Spleen (tissue), 11 donors: ENCODE results near the gene DXO. TPM values are rescaled to one million over a fixed set of nuclear protein-coding genes. Genes with fewer than 3 reads are reported as not detected.
A peak's percentile ranks its signal among the peaks of the same experiment; 100 is the strongest.

Experiments
- DNase-seq: peaks from one replicate; pipeline ENCODE4 v3.0.0-alpha.2; 2020
- H3K27ac ChIP-seq, 8 donors: fragments of 200-600 bp; sonication (generic) in 7 of 8; 1 replicate in 4 of 8; 2 replicates in 4 of 8; pipeline versions ENCODE4 v1.5.0 to v1.8.0; 2016 to 2021; ENCODE audit warnings: inconsistent platforms in 4 of 8, mild to moderate bottlenecking in 4 of 8, moderate library complexity in 1 of 8
- H3K27me3 ChIP-seq, 7 donors: fragments of 200-600 bp; sonication (generic) in 6 of 7; replicated peaks in 1 of 7; 1 replicate in 4 of 7; 2 replicates in 3 of 7; pipeline versions ENCODE4 v1.5.0 to v1.8.0; 2016 to 2021; ENCODE audit warnings: inconsistent platforms in 3 of 7, mild to moderate bottlenecking in 1 of 7
- H3K36me3 ChIP-seq, 6 donors: fragments of 200-600 bp; sonication (generic) in 5 of 6; 1 replicate in 4 of 6; 2 replicates in 2 of 6; pipeline versions ENCODE4 v1.5.0 to v1.8.0; 2016 to 2021; ENCODE audit warnings: inconsistent platforms in 2 of 6
- H3K4me1 ChIP-seq, 6 donors: fragments of 200-600 bp; sonication (generic) in 5 of 6; 1 replicate in 3 of 6; 2 replicates in 3 of 6; pipeline versions ENCODE4 v1.5.0 to v1.8.0; 2016 to 2021; ENCODE audit warnings: inconsistent platforms in 3 of 6
- H3K4me3 ChIP-seq, 8 donors: fragments of 200-600 bp; sonication (generic) in 7 of 8; 1 replicate in 4 of 8; 2 replicates in 4 of 8; pipeline versions ENCODE4 v1.5.0 to v1.8.0; 2016 to 2021; ENCODE audit warnings: inconsistent platforms in 4 of 8, mild to moderate bottlenecking in 4 of 8, moderate library complexity in 2 of 8
- H3K9me3 ChIP-seq, 8 donors: fragments of 200-600 bp; sonication (generic) in 7 of 8; 1 replicate in 4 of 8; 2 replicates in 4 of 8; pipeline versions ENCODE4 v1.5.0 to v1.8.0; 2016 to 2021; ENCODE audit warnings: inconsistent platforms in 4 of 8
- CTCF ChIP-seq, 11 experiments: fragments of 200-600 bp in 7 of 11; fragments of 450-650 bp in 4 of 11; sonication (generic) in 4 of 11; IDR thresholded peaks in 8 of 11; conservative IDR thresholded peaks in 3 of 11; 1 replicate in 7 of 11; 2 replicates in 4 of 11; pipeline versions ENCODE4 v1.4.0 to v1.8.0; 2016 to 2021; ENCODE audit warnings: antibody characterized with exemption in 11 of 11, inconsistent platforms in 4 of 11, mild to moderate bottlenecking in 1 of 11
- POLR2A ChIP-seq, 3 donors: fragments of 450-650 bp; IDR thresholded peaks; one replicate each; pipeline ENCODE4 v1.5.1; 2017; ENCODE audit warnings: antibody characterized with exemption in 3 of 3, mild to moderate bottlenecking in 1 of 3
- POLR2AphosphoS5 ChIP-seq, 3 donors: sonication (generic); formaldehyde crosslinking; IDR thresholded peaks; one replicate each; pipeline ENCODE4 v1.5.1; 2017; ENCODE audit warnings: antibody characterized with exemption in 3 of 3
- WGBS, 5 donors: extraction: QIAGEN DNeasy Blood & Tissue Kit in 3 of 5; methylation state at CpG; one replicate each; pipeline versions ENCODE4 v1.1.5 to v1.1.7; 2013 to 2018; 5-methylcytosine and 5-hydroxymethylcytosine counted together
- intact Hi-C: fragments of 100-400 bp; cut with DNase I; formaldehyde crosslinking; loops from one replicate; pipeline ENCODE4 v1.15.0; 2023; ENCODE audit warnings: low total_unique reads
- polyA plus RNA-seq, 3 donors: library from polyadenylated mRNA; stranded (reverse); fragments of 200-250 nt; gene quantifications; one replicate each; pipeline ENCODE4 v1.2.1, GENCODE V29; 2013
- total RNA-seq, 7 donors: library from RNA; depleted of rRNA in 3 of 7; stranded (reverse); fragments of >200 nt in 3 of 7; fragmentation: NEBNext Ultra II Directional in 4 of 7; extraction: Animal tissue kit (Norgen Biotek cat#: 25700) in 4 of 7; gene quantifications; one replicate each; pipeline versions ENCODE4 v1.1.0 to v1.2.1, GENCODE V29; 2016 to 2021
- donor health status: healthy with polysubstance abuse.
- donor health status: DM: no; HTN: no; CAD: no; lungs with moderate emphysema.
- donor health status: DM: no; HTN: no; CAD: no.
- donor health status: Bipolar disorder and iron deficiency.
- donor health status: healthy.
- donor health status: DM: no; HTN: no; CAD: no.
- donor health status: DM: yes; HTN: yes; CAD: no.

Gene DXO
- total and polyA plus RNA-seq, 10 donors: 19.1 to 34.3 (median 26.3) TPM

GRCh38 chr6:31958412-31958740, 13.6 kb downstream of the DXO start:
- no peaks in the 10 kb centered on the region for H3K9me3 ChIP-seq
- DNase-seq: no peak
- peak overlapping the region; percentile 74 to 98 (median 84) for H3K4me3 ChIP-seq
- TF ChIP-seq CTCF (IDR thresholded peaks at IDR 0.05 in 8 of 11, conservative IDR thresholded peaks at IDR 0.05 in 3 of 11) (no peak), POLR2AphosphoS5 (IDR thresholded peaks at IDR 0.05) (no peak), POLR2A (IDR thresholded peaks at IDR 0.05) (no peak)
- H3K4me1 ChIP-seq: peaks cover 19 to 46% (median 28%) of the 10 kb centered on the region in 6 donors
- H3K27ac ChIP-seq: peak overlapping the region; percentile 84 to 96 (median 90)
- peaks cover 4 to 77% (median 70%) of the 10 kb centered on the region in 6 donors for H3K36me3 ChIP-seq
- WGBS, 5 donors: 10 to 14% (median 10%) methylated on average over 11 of the region's 11 CpGs
- intact Hi-C loops: no loop called here
- H3K27me3 ChIP-seq: no peaks in the 10 kb centered on the region

GRCh38 chr6:31956796-31957195, 15.1 kb downstream of the DXO start:
- Histone ChIP-seq H3K4me3 (no peak overlapping the region), H3K9me3 (no peaks in the 10 kb centered on the region), H3K36me3 (peaks cover 4 to 77% (median 68%) of the 10 kb centered on the region in 6 donors), H3K4me1 (peaks cover 19 to 54% (median 28%) of the 10 kb centered on the region in 6 donors), H3K27ac (no peak overlapping the region), H3K27me3 (no peaks in the 10 kb centered on the region)
- WGBS, 5 donors: 63 to 100% (median 95%) methylated on average over 3 of the region's 3 CpGs
- TF ChIP-seq POLR2A (IDR thresholded peaks at IDR 0.05) (no peak), CTCF (IDR thresholded peaks at IDR 0.05 in 8 of 11, conservative IDR thresholded peaks at IDR 0.05 in 3 of 11) (no peak), POLR2AphosphoS5 (IDR thresholded peaks at IDR 0.05) (no peak)
- intact Hi-C loops: no loop called here
- no peak for DNase-seq

- Histone ChIP-seq H3K9me3 (no peaks in the 10 kb centered on the region), H3K27me3 (no peaks in the 10 kb centered on the region), H3K4me1 (peaks cover 13 to 32% (median 17%) of the 10 kb centered on the region in 6 donors), H3K36me3 (peaks cover 4 to 78% (median 63%) of the 10 kb centered on the region in 6 donors), H3K27ac (no peak overlapping the region), H3K4me3 (no peak overlapping the region)
- whole genome bisulfite sequencing, 5 donors: 97 to 98% (median 98%) methylated on average over 28 of the region's 28 CpGs
- TF ChIP-seq POLR2AphosphoS5 (IDR thresholded peaks at IDR 0.05): peak in 1 of 3 donors; percentile 36
- TF ChIP-seq POLR2A (IDR thresholded peaks at IDR 0.05): no peak
- no peak for DNase-seq
- intact Hi-C loops: no loop called here
These were observed 17.4 kb downstream of the DXO start for GRCh38 chr6:31954511-31954910.

- intact Hi-C loops: no loop called here
- H3K27ac ChIP-seq: peak overlapping the region in 4 of 8 donors; percentile 5 to 32 (median 26)
- no peak for DNase-seq
- no peaks in the 10 kb centered on the region for H3K27me3 ChIP-seq
- no peak overlapping the region for H3K4me3 ChIP-seq
- peaks cover 4 to 79% (median 63%) of the 10 kb centered on the region in 6 donors for H3K36me3 ChIP-seq
- H3K4me1 ChIP-seq: peaks cover 5 to 20% (median 8%) of the 10 kb centered on the region in 6 donors
- 75 to 89% (median 84%) methylated on average over 5 of the region's 5 CpGs for WGBS, 5 donors
- no peaks in the 10 kb centered on the region for H3K9me3 ChIP-seq
- TF ChIP-seq CTCF (IDR thresholded peaks at IDR 0.05 in 8 of 11, conservative IDR thresholded peaks at IDR 0.05 in 3 of 11): no peak
- TF ChIP-seq POLR2A (IDR thresholded peaks at IDR 0.05): no peak
- no peak for TF ChIP-seq POLR2AphosphoS5 (IDR thresholded peaks at IDR 0.05)
These were observed 19.0 kb downstream of the DXO start for GRCh38 chr6:31952890-31953289.
